ENCODE measurements around the gene SS18.

DNA sequence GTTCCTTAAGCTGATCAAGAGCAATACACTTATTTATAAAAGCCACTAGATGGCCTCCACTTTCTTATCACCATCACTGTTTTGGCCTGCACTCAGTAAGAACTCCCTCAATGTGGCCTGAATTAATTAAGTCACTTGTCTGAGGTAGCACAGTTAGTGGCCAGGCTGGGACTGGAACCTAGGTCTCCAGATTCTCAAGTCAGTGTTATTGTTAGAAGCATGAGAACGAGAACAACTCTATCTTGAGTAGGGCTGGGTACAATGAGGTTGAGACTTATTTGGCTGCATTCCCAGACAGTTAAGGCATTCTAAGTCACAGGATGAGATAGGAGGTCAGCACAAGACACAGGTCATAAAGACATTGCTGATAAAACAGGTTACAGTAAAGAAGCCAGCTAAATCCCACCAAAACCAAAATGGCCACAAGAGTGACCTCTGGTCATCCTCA is 115.8 kb downstream of the SS18 start:
- TF ChIP-seq, protein P1, sequence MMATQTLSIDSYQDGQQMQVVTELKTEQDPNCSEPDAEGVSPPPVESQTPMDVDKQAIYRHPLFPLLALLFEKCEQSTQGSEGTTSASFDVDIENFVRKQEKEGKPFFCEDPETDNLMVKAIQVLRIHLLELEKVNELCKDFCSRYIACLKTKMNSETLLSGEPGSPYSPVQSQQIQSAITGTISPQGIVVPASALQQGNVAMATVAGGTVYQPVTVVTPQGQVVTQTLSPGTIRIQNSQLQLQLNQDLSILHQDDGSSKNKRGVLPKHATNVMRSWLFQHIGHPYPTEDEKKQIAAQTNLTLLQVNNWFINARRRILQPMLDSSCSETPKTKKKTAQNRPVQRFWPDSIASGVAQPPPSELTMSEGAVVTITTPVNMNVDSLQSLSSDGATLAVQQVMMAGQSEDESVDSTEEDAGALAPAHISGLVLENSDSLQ (IDR thresholded peaks at IDR 0.05) = no peak
- TF ChIP-seq SP1 (IDR thresholded peaks at IDR 0.05) (no peak), LEF1 (IDR thresholded peaks at IDR 0.05; ENCODE audit: borderline replicate concordance) (no peak), FOXM1 (IDR thresholded peaks at IDR 0.05; ENCODE audit: borderline replicate concordance) (no peak), ARNT (IDR thresholded peaks at IDR 0.05) (no peak), ZNF384 (IDR thresholded peaks at IDR 0.05) (no peak), HDGF (IDR thresholded peaks at IDR 0.05; ENCODE audit: borderline replicate concordance) (no peak), SUZ12 (IDR thresholded peaks at IDR 0.05) (no peak), BHLHE40 (IDR thresholded peaks at IDR 0.05; ENCODE audit: borderline replicate concordance) (no peak), FOXK2 (IDR thresholded peaks at IDR 0.05) (no peak), TARDBP (IDR thresholded peaks at IDR 0.05) (no peak), L3MBTL2 (conservative IDR thresholded peaks at IDR 0.05) (no peak), CTBP1 (IDR thresholded peaks at IDR 0.05; ENCODE audit: borderline replicate concordance) (no peak), ELF4 (IDR thresholded peaks at IDR 0.05) (no peak)
